GM12801 (cell line): ENCODE measurements around the gene IRS2.

ENCODE experiments used
- CTCF ChIP-seq: IDR thresholded peaks from one replicate; pipeline ENCODE4 v1.5.1; 2011; ENCODE audit warnings: control low read depth; ENCODE audit not compliant: insufficient read length; ENCODE audit errors: extremely low read depth

IRS2 gene

GRCh38 chr13:109704771-109705635 is 81.4 kb downstream of the IRS2 start:
- TF ChIP-seq CTCF, result no peak

GRCh38 chr13:109703250-109703649 is 83.1 kb downstream of the IRS2 start:
- no peak for TF ChIP-seq CTCF
